Measurements from ENCODE around the gene SH2D4B.

GRCh38 chr10:80501913-80502521, 35.7 kb upstream of the SH2D4B start:
- no peak for TF ChIP-seq CTCF (IDR thresholded peaks at IDR 0.05)
- no peak for TF ChIP-seq EP300 (IDR thresholded peaks at IDR 0.05)
- no peak for TF ChIP-seq POLR2AphosphoS5 (IDR thresholded peaks at IDR 0.05)

All from sigmoid colon (tissue), 4 donors.